K562 (cell line): ENCODE results near the gene DCAF6. TPM values are rescaled to one million over a fixed set of nuclear protein-coding genes. Genes with fewer than 3 reads are reported as not detected.

Experiments used
- ATAC-seq: fragments of 200-7000 bp; cut with Tn5 transposase; 3 replicates; pipeline ENCODE4 v1.9.1; 2020; ENCODE audit warnings: moderate library complexity
- BruUV-seq: library from RNA; stranded (reverse); fragments of 400-500 nt; replicated peaks from 2 replicates; lab custom pipeline; 2021; lab: Mats Ljungman, UMichigan
- CTCF ChIA-PET: fragments of 300-600 bp; formaldehyde crosslinking; extraction: SDS; loops from one replicate; lab custom pipeline; 2021; ENCODE audit warnings: low intra/inter-chr PET ratio; lab: Yijun Ruan, JAX
- POLR2A ChIA-PET: fragments of 300-600, 350-650 bp; sonication (Branson Sonifier 250); formaldehyde crosslinking; extraction: SDS; loops from one replicate; lab custom pipeline; 2021; ENCODE audit warnings: antibody characterized with exemption, inconsistent platforms; lab: Yijun Ruan, JAX
- DNase-seq, 4 experiments: peaks; one replicate each; pipeline versions ENCODE4 v3.0.0 to v3.0.0-alpha.2; 2011 to 2018; ENCODE audit warnings: low spot score in 3 of 4, mixed read lengths in 3 of 4; ENCODE audit errors: extremely low read depth in 1 of 4
- FAIRE-seq: peaks from 2 replicates; lab custom pipeline; 2011; peaks lifted over from hg19 to GRCh38; lab: Jason Lieb, UNC
- H2AFZ ChIP-seq: 2 replicates; pipeline ENCODE4 v1.6.0; 2011; ENCODE audit warnings: low read depth, low read length, control low read depth, inconsistent platforms
- H3K27ac ChIP-seq: fragments of 200-600 bp; 3 replicates; pipeline ENCODE4 v1.8.0; 2011; ENCODE audit warnings: low read depth, mild to moderate bottlenecking, control low read depth, inconsistent platforms, low read length, moderate library complexity, mixed read lengths; ENCODE audit errors: extremely low read depth
- H3K27me3 ChIP-seq, 2 experiments: fragments of 300-600 bp in 1 of 2; 2 replicates in 1 of 2; 3 replicates in 1 of 2; pipeline versions ENCODE4 v1.6.0 to v1.8.0; 2011; ENCODE audit warnings: inconsistent platforms in 2 of 2, low read length in 2 of 2, mild to moderate bottlenecking in 1 of 2, mixed read lengths in 1 of 2, moderate library complexity in 1 of 2; ENCODE audit not compliant: control insufficient read depth in 2 of 2, insufficient read depth in 2 of 2
- H3K36me3 ChIP-seq: fragments of 300-600 bp; 3 replicates; pipeline ENCODE4 v1.8.0; 2011; ENCODE audit warnings: mild to moderate bottlenecking, low read length, inconsistent platforms; ENCODE audit not compliant: control insufficient read depth, insufficient read depth
- H3K4me1 ChIP-seq, 2 experiments: fragments of 200-600 bp in 1 of 2; replicated peaks in 1 of 2; 2 replicates in 1 of 2; 3 replicates in 1 of 2; pipeline versions ENCODE4 v1.5.1 to v1.8.0; 2011; ENCODE audit warnings: inconsistent platforms in 2 of 2, low read length in 2 of 2, mild to moderate bottlenecking in 1 of 2, mixed read lengths in 1 of 2, moderate library complexity in 1 of 2; ENCODE audit not compliant: control insufficient read depth in 2 of 2, insufficient read depth in 2 of 2
- H3K4me2 ChIP-seq: 2 replicates; pipeline ENCODE4 v1.6.1; 2011; ENCODE audit warnings: low read length, control low read depth, inconsistent platforms, mixed read lengths; ENCODE audit not compliant: insufficient read depth
- H3K4me3 ChIP-seq: fragments of 200-600 bp; sonication (generic), shearing (Covaris generic); 2 replicates; pipeline ENCODE4 v1.5.1; 2016; ENCODE audit warnings: control low read depth, inconsistent platforms
- H3K79me2 ChIP-seq: fragments of 200-600 bp; 3 replicates; pipeline ENCODE4 v1.8.0; 2011; ENCODE audit warnings: low read length, inconsistent platforms; ENCODE audit not compliant: control insufficient read depth, insufficient read depth
- H3K9ac ChIP-seq, 2 experiments: 2 replicates each; pipeline versions ENCODE4 v1.6.0 to v1.6.1; 2011; ENCODE audit warnings: low read depth in 2 of 2, low read length in 2 of 2, control low read depth in 1 of 2, inconsistent platforms in 1 of 2, mild to moderate bottlenecking in 1 of 2, mixed read lengths in 1 of 2; ENCODE audit not compliant: insufficient read depth in 1 of 2
- H3K9me1 ChIP-seq: one replicate; pipeline ENCODE4 v1.6.0; 2011; ENCODE audit warnings: inconsistent platforms, mild to moderate bottlenecking, low read length, moderate library complexity; ENCODE audit not compliant: control insufficient read depth, insufficient read depth
- H3K9me3 ChIP-seq: replicated peaks from 2 replicates; pipeline ENCODE4 v1.5.1; 2011; ENCODE audit warnings: low read depth, low read length, inconsistent platforms; ENCODE audit not compliant: control insufficient read depth, insufficient read depth
- H4K20me1 ChIP-seq: replicated peaks from 2 replicates; pipeline ENCODE4 v1.6.1; 2011; ENCODE audit warnings: low read length, inconsistent platforms, mixed read lengths; ENCODE audit not compliant: control insufficient read depth, insufficient read depth
- CBX1 ChIP-seq: sonication (generic); IDR thresholded peaks from 2 replicates; pipeline ENCODE4 v1.6.1; 2016; ENCODE audit warnings: antibody characterized with exemption, low read depth, mild to moderate bottlenecking
- COPS2 ChIP-seq: fragments of 450-650 bp; conservative IDR thresholded peaks from 2 replicates; pipeline ENCODE4 v1.6.1; 2016; ENCODE audit warnings: mild to moderate bottlenecking, moderate library complexity
- EWSR1 ChIP-seq: fragments of 450-650 bp; IDR thresholded peaks from 2 replicates; pipeline ENCODE4 v1.6.1; 2018; ENCODE audit warnings: borderline replicate concordance, mild to moderate bottlenecking, low read depth, moderate library complexity; ENCODE audit not compliant: partially characterized antibody
- FOXP1 ChIP-seq: sonication (generic); formaldehyde crosslinking; IDR thresholded peaks from 2 replicates; pipeline ENCODE4 v1.8.0; 2022; ENCODE audit warnings: mild to moderate bottlenecking, missing genetic modification reagents
- JUND ChIP-seq, 2 experiments: IDR thresholded peaks; 2 replicates in 1 of 2; 3 replicates in 1 of 2; pipeline ENCODE4 v1.6.1; 2011; ENCODE audit warnings: borderline replicate concordance in 2 of 2, low read depth in 2 of 2, low read length in 2 of 2, improper control_type of control experiment in 1 of 2, missing biosample characterization in 1 of 2, missing genetic modification characterization in 1 of 2, missing genetic modification reagents in 1 of 2
- LARP7 ChIP-seq: fragments of 450-650 bp; IDR thresholded peaks from 2 replicates; pipeline ENCODE4 v1.6.1; 2016
- PTBP1 ChIP-seq: fragments of 200-400 bp; formaldehyde crosslinking; IDR thresholded peaks from 2 replicates; pipeline ENCODE4 v1.6.1; 2017; ENCODE audit warnings: low read depth, low read length
- PTRF ChIP-seq: fragments of 450-650 bp; IDR thresholded peaks from 2 replicates; pipeline ENCODE4 v1.6.1; 2016; ENCODE audit warnings: mild to moderate bottlenecking, missing genetic modification characterization, missing compliant biosample characterization
- RBBP5 ChIP-seq: fragments of 200-600 bp; sonication (generic); IDR thresholded peaks from 2 replicates; pipeline ENCODE4 v1.6.1; 2012; ENCODE audit warnings: borderline replicate concordance, mild to moderate bottlenecking, low read length, control low read depth, inconsistent platforms; ENCODE audit not compliant: insufficient read depth, poor library complexity, severe bottlenecking
- RBM22 ChIP-seq: fragments of 200-400 bp; formaldehyde crosslinking; IDR thresholded peaks from 2 replicates; pipeline ENCODE4 v1.6.1; 2018; ENCODE audit warnings: low read length, low read depth; ENCODE audit not compliant: poor library complexity, severe bottlenecking
- RBM34 ChIP-seq: fragments of 200-400 bp; formaldehyde crosslinking; IDR thresholded peaks from 2 replicates; pipeline ENCODE4 v1.6.1; 2018; ENCODE audit warnings: low read length, borderline replicate concordance; ENCODE audit not compliant: insufficient read depth
- SMARCE1 ChIP-seq: fragments of 450-650 bp; IDR thresholded peaks from 2 replicates; pipeline ENCODE4 v1.7.1; 2016; ENCODE audit warnings: mild to moderate bottlenecking
- SRSF3 ChIP-seq: fragments of 200-400 bp; formaldehyde crosslinking; IDR thresholded peaks from 2 replicates; pipeline ENCODE4 v1.6.1; 2016; ENCODE audit warnings: mild to moderate bottlenecking, low read length, moderate library complexity; ENCODE audit not compliant: insufficient read depth
- TCF7L2 ChIP-seq: fragments of 150-350 bp; IDR thresholded peaks from 2 replicates; pipeline ENCODE4 v1.6.1; 2016; ENCODE audit warnings: low read depth, mild to moderate bottlenecking, low read length, moderate library complexity
- ZNF311 ChIP-seq: fragments of 250-450 bp; sonication (Bioruptor Pico); IDR thresholded peaks from 2 replicates; pipeline ENCODE4 v1.4.0; 2020; ENCODE audit warnings: mild to moderate bottlenecking, moderate library complexity
- WGBS: fragments of 100-300 bp; shearing (Covaris generic); methylation state at CpG from one replicate; pipeline ENCODE4 v1.1.6; 2016; ENCODE audit warnings: low coverage, mixed read lengths; ENCODE audit not compliant: insufficient coverage; ENCODE audit errors: missing lambda C conversion rate; 5-methylcytosine and 5-hydroxymethylcytosine counted together
- in situ Hi-C: fragments of 300-500 bp; cut with MboI; formaldehyde crosslinking; loops from 4 replicates; pipeline ENCODE4 v1.15.0; 2018; ENCODE audit warnings: inconsistent platforms, mixed read lengths
- intact Hi-C: fragments of 100-400 bp; cut with micrococcal nuclease; formaldehyde crosslinking; loops from 2 replicates; pipeline ENCODE4 v1.14.2; 2022
- polyA plus RNA-seq, 8 experiments: library from polyadenylated mRNA; depleted of rRNA in 4 of 8; stranded (reverse) in 5 of 8; unstranded in 3 of 8; fragments of >200 nt; fragmentation: Nextera tagmentation in 2 of 8; fragmentation: Illumina TruSeq in 1 of 8; extraction: Ambion mirVana in 2 of 8; extraction: Trizol in 1 of 8; gene quantifications; 2 replicates each; pipeline versions ENCODE4 v1.2.1 to v1.2.3, GENCODE V29; 2011 to 2014; ENCODE audit warnings: inconsistent platforms in 1 of 8, missing spikeins in 1 of 8
- total RNA-seq, 7 experiments: library from RNA; depleted of rRNA in 6 of 7; stranded (reverse); fragments of >200 nt in 6 of 7; fragmentation: Illumina TruSeq in 2 of 7; extraction: Trizol in 2 of 7; gene quantifications; 2 replicates each; pipeline versions ENCODE4 v1.2.1 to v1.2.3, GENCODE V29; 2011 to 2021; ENCODE audit warnings: low replicate concordance in 1 of 7
- TF ChIP-seq, protein P1 (sequence below), 2 experiments: fragments of 450-650 bp; IDR thresholded peaks; 2 replicates each; pipeline ENCODE4 v1.6.1; 2016; ENCODE audit warnings: mild to moderate bottlenecking in 2 of 2, borderline replicate concordance in 1 of 2, low read depth in 1 of 2, moderate library complexity in 1 of 2

DCAF6 gene
- total and polyA plus RNA-seq, 9 of the 15 experiments (the other 6 are each of a cell fraction or from before 2014, with no cell fraction given): 19.1 to 102 (median 46.3) TPM

DNA sequence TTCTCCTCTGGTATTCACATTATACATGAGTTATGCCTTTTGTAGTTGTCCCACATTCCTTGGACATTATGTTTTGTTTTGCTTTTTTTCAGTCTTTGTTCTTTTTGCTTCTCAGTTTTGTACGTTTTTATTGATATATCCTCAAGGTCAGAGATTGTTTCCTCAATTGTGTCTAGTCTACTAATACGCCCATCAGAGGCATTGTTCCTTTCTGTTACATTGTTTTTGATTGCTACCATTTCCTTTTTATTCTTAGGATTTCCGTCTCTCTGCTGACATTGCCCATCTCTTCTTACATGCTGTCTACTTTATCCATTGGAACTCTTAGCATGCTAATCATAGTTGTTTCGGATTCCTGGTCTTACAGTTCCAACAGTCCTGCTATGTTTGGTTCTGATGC, 28.2 kb downstream of the DCAF6 start:
- H3K4me3 ChIP-seq: no peak overlapping the region
- H3K9me1 ChIP-seq: no peaks in the 10 kb centered on the region
- no peaks in the 10 kb centered on the region for H3K27me3 ChIP-seq
- ChIA-PET POLR2A (interaction anchor here (1.8 kb wide), 1 partner anchor 11 kb away, joined by 6 read pairs; no protein-coding TSS in a partner anchor), CTCF (no interaction called here)
- no peaks in the 10 kb centered on the region for H3K9me3 ChIP-seq
- no peak overlapping the region for H3K9ac ChIP-seq
- DNase-seq: no peak
- no peaks in the 10 kb centered on the region for H4K20me1 ChIP-seq
- no peak overlapping the region for H2AFZ ChIP-seq
- no peak for FAIRE-seq
- 83% methylated on average over 4 of the region's 4 CpGs for WGBS
- intact Hi-C loops: no loop called here
- no peak overlapping the region for H3K27ac ChIP-seq
- H3K79me2 ChIP-seq: peaks cover 82% of the 10 kb centered on the region
- H3K36me3 ChIP-seq: peaks cover 44% of the 10 kb centered on the region
- no TSS peak for BruUV-seq
- no peaks in the 10 kb centered on the region; a peak in 1 of 5 replicates for H3K4me1 ChIP-seq
- in situ Hi-C loops: no loop called here
- ATAC-seq: no peak
- H3K4me2 ChIP-seq: no peak overlapping the region
- TF ChIP-seq COPS2: no peak
- TF ChIP-seq FOXP1 (CRISPR knock-in tag): no peak
- no peak for TF ChIP-seq SRSF3
- TF ChIP-seq LARP7: no peak
- no peak for TF ChIP-seq PTBP1
- TF ChIP-seq, protein P1, sequence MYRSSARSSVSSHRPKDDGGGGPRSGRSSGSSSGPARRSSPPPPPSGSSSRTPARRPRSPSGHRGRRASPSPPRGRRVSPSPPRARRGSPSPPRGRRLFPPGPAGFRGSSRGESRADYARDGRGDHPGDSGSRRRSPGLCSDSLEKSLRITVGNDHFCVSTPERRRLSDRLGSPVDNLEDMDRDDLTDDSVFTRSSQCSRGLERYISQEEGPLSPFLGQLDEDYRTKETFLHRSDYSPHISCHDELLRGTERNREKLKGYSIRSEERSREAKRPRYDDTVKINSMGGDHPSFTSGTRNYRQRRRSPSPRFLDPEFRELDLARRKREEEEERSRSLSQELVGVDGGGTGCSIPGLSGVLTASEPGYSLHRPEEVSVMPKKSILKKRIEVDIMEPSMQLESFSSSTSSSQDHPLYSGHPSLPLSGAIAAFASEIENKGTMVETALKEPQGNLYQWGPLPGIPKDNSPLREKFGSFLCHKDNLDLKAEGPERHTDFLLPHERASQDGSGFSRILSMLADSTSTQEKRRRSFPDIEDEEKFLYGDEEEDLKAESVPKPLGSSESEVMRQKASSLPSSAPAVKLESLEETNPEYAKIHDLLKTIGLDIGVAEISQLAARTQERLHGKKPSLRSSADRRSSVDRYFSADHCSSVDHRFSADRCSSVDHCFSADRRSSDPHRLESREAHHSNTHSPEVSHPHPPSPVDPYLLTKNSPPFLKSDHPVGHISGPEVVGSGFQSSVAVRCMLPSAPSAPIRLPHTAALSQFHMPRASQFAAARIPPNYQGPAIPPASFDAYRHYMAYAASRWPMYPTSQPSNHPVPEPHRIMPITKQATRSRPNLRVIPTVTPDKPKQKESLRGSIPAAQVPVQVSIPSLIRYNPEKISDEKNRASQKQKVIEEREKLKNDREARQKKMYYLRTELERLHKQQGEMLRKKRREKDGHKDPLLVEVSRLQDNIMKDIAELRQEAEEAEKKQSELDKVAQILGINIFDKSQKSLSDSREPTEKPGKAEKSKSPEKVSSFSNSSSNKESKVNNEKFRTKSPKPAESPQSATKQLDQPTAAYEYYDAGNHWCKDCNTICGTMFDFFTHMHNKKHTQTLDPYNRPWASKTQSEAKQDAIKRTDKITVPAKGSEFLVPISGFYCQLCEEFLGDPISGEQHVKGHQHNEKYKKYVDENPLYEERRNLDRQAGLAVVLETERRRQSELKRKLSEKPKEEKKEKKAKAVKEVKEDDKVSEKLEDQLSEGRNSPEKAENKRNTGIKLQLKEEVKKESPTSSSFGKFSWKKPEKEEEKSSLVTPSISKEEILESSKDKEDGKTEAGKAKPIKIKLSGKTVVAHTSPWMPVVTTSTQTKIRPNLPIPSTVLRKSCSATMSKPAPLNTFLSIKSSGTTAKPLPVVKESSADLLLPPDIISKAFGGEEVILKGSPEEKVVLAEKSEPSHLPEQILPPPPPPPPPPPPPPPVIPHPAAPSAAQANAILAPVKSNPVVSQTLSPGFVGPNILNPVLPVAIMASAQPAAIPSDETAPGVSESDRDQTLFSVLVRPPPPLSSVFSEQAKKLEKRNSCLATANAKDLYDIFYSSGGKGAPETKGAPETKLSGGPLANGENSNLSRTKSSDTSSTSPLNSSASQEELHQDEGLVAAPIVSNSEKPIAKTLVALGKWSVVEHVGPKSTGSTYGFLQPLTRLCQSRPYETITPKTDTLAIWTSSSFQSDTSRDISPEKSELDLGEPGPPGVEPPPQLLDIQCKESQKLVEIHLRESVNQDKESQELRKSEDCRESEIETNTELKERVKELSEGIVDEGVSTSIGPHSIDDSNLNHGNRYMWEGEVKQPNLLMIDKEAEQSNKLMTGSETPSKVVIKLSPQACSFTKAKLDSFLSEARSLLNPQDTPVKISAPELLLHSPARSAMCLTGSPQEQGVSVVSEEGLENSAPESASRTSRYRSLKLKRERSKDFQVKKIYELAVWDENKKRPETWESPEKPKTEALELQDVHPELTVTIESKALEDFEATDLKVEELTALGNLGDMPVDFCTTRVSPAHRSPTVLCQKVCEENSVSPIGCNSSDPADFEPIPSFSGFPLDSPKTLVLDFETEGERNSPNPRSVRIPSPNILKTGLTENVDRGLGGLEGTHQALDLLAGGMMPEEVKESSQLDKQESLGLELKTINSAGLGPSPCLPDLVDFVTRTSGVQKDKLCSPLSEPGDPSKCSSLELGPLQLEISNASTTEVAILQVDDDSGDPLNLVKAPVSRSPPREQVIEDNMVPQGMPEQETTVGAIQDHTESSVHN (IDR thresholded peaks at IDR 0.05; ENCODE audit: borderline replicate concordance in 1 of 2, low read depth in 1 of 2): no peak
- no peak for TF ChIP-seq EWSR1
- TF ChIP-seq JUND (IDR thresholded peaks at IDR 0.05; ENCODE audit: borderline replicate concordance, low read depth, low read length): no peak
- TF ChIP-seq JUND (tag; IDR thresholded peaks at IDR 0.05; ENCODE audit: borderline replicate concordance, low read depth, low read length): no peak
- no peak for TF ChIP-seq PTRF (tag)
- no peak for TF ChIP-seq RBBP5
- TF ChIP-seq TCF7L2: no peak
- TF ChIP-seq SMARCE1: no peak
- TF ChIP-seq ZNF311 (CRISPR knock-in tag): no peak
- TF ChIP-seq CBX1: no peak
- TF ChIP-seq RBM22: no peak
- no peak for TF ChIP-seq RBM34
